GM21786 (cell line): Measurements from ENCODE around the gene ANGEL2.
"Not testable (repeated sequence)": the region's sequence is repeated elsewhere in the genome, so short reads cannot be mapped to it uniquely, and the experiment has no call there.

Source experiments
- ATAC-seq: cut with Tn5 transposase; IDR thresholded peaks from one replicate; pipeline ENCODE4 v1.9.1; 2021; ENCODE audit not compliant: unreplicated experiment

ANGEL2 gene

GRCh38 chr1:213019450-213019849, 3.8 kb upstream of the ANGEL2 start:
- ATAC-seq: no peak

DNA sequence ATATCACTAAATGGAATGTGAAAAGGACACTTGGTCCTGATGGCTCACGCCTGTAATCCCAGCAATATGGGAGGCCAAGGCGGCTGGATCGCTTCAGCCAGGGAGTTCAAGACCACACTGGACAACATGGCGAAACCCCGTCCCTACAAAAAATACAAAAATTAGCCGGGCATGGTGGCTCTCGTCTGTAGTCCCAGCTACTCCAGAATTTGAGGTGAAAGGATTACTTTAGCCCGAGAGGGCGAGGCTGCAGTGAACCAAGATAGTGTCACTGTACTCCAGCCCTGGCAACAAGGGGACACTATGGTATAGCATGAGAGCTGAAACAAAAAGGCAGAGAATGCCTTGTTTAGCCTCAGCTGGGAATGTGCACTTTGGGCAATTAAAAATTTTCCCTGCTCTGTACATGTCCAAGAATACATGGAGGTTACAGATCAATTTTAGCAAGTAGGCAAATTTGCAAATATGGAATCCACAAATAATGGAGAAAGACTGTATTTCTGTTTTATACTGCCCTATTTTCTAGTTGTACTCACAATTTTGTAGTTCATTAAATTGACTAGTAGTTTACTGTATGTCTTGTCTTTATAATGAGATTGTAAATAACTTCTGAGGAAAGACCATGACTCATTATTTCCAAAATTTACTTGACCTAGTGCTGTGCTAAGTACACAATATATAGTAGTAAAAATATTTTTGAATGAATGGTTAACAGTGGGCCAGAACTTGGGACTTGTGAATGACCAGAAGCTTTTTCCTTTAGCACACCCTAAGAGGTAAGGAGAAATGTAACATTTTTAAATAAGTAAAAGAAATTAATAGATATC, 2.0 kb upstream of the ANGEL2 start:
- no peak for ATAC-seq

- ATAC-seq: no peak
These were observed 1.0 kb downstream of the ANGEL2 start for GRCh38 chr1:213014642-213015041.

- ATAC-seq: peak; percentile 88
These were observed 7.1 kb downstream of the ANGEL2 start for GRCh38 chr1:213008564-213008963.

GRCh38 chr1:213003256-213003655, 12.4 kb downstream of the ANGEL2 start:
- ATAC-seq: peak; percentile 76

GRCh38 chr1:212994926-212995325, 20.7 kb downstream of the ANGEL2 start:
- no peak for ATAC-seq

DNA sequence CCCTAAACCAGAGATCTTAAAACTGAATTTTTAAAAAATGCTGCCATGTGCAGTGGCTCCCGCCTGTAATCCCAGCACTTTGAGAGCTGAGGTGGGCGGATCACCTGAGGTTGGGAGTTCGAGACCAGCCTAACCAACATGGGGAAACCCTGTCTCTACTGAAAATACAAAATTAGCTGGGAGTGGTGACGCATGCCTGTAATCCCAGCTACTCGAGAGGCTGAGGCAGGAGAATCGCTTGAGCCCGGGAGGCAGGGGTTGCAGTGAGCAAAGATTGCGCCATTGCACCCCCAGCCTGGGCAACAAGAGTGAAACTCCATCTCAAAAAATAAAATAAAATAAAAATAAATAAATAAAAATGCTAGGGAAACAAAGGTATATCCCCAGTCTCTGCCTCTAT, 21.7 kb downstream of the ANGEL2 start:
- not testable (repeated sequence) for ATAC-seq

DNA sequence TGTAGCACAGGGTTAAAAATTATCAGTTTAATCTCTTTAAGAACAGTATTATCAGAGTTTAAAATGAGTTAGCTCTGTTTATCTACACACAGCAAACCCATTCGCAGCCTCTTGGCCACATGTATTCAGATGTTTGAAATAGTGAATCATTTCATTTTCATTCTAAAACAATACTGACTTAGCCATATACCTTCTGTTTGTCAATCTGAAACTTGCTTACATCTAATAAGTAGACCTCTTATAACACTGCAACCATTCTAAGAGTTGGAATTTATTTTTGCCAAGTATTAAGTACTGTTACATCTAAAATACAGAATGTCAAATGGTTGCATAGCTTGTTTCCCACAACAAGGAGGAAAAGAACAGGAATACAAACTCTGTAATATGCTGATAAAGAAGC, 25.4 kb downstream of the ANGEL2 start:
- ATAC-seq: no peak

GRCh38 chr1:212987702-212988322, 27.9 kb downstream of the ANGEL2 start:
- no peak for ATAC-seq

GRCh38 chr1:212986551-212986950, 29.1 kb downstream of the ANGEL2 start:
- ATAC-seq: no peak

GRCh38 chr1:212984522-212985291, 31.0 kb downstream of the ANGEL2 start:
- ATAC-seq: no peak

- ATAC-seq: no peak
These were observed 32.2 kb downstream of the ANGEL2 start for GRCh38 chr1:212983482-212983881.

DNA sequence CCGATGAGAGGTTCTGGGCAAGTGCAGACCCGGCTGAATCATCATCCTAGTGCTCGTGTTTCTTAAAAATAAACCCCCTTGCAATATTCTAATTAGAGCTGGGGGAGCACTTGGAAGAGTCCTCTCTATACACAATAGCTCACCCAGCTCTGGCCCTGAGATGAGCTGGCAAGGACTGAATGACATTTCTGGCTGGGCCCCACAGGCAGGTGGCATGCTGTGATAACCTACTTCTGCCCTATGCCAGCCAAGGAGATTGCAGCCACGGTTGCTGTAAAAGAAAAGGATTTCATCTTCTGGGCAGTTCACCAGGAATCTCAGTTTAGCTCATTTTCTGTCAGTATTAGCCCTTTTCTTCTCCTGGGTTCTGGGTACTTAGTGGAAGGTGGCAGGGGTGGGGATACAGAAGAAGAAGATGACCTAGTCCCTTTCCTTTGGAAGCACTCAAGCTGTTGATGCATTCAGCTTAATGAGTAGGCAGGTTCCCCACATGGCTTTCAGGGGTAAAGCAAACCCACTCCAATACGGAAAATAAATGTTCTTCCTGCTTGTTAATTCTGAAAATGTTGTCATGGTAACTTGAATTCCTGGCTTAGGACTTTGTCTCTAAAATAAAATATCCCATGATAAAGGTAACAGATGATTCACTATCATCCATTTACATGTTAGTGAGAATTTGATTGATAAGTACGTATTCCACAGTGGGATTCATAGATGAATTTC, 33.1 kb downstream of the ANGEL2 start:
- ATAC-seq: no peak

DNA sequence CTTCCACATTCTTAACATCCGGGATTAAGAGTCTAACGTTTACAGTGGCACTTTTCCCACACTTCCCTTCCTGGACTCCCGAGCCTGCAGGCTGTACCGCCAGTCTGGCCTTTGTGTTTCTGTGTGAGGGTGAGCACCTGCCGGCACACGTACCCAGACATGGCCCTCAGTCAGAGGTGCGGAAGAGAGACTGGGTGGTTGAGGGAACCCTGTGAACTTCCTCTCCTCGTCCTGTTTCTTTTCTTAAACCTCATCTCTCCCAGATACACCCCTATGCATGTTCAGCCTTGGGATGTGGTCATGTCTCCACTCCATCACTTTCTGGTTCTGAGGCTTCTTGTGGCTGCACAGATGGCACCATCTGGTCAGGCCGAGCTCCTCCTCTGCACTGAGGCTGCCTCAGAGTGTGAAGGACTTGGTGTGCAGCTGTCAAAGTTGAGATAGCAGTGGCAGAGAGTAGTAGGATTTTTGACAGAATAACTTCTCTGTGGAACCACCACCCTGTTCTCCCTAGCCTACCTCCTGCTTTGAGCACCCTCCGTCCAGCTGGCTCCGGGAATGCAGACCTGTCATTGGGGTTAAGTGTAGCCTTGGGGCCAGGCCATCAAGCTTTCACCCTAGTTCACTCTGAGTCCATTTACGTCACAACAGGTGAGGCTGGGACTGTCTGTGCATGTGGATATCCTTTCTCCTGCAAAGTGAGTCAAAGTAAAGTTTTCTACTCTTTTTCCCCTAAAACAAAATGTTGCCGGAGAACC, 33.9 kb downstream of the ANGEL2 start:
- peak; percentile 60 for ATAC-seq

DNA sequence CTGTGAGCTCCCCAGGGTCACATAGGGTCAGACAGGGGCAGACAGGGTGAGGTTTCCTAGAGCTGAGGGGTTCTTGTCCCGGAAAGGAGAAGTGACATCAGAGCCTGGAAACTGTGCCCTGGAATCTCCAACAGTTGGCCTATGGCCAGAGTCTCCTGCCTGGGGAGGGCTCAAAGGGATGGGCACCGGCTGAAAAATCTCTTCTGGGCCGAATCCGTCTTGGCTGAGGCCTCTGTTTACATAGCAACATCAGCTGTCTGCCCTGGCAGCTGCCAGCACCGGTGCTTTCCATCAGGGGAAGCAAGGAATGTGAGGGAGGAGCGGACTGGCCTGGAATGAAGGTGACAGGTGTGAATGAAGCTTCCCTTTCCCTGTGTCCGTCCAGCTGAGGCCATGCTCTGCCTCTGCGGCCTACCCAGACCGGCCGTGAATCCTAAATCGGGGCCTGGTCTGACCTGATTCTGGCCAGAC, 34.6 kb downstream of the ANGEL2 start:
- ATAC-seq: no peak

GRCh38 chr1:212980123-212980785, 35.4 kb downstream of the ANGEL2 start:
- ATAC-seq: peak; percentile 2

DNA sequence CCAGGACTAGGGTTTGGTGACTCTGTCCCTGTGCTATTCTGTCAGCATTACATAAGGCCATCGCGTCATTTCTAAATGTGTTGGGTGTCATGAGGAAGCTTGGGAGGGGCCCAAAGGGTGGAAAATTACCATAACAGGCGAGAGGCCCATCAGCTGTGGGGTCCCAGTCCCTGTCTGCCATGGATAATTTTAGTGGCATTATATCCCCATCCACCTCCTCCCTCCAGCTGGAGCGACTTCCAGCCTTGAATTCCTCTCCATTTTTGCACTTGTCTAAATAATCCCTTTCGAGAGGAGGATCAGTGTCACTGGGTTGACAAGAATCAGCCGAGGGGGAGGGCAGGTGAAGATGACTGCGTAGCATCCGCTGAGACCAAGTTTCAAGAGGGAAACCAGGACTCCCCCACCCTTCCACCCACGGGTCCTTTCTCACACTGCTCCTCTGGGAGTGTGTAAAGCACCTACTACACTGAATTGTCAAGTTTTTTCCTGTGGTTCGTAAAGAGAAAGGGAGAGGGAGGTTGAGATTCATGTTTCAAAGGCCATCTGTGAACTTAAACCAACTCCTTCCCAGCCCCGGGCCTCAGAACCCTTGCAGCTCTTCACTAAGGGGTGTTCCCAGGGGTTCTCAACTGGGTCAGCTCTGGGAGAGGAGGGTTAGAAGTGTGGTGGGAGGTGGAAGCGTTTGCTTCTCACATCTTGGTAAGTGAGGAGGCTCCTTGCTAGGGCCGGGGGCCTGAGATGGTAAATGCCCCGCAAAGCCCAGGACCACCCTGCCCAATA, 36.1 kb downstream of the ANGEL2 start:
- peak; percentile 66 for ATAC-seq

- ATAC-seq: peak; percentile 26
These were observed 37.7 kb downstream of the ANGEL2 start for GRCh38 chr1:212977781-212978645.
